ENCODE results near the gene NUDCD3. TPM values are rescaled to one million over a fixed set of nuclear protein-coding genes. Genes with fewer than 3 reads are reported as not detected.

Gene NUDCD3
- total RNA-seq, 1 donor from 2014 or later, result 71.7 TPM

- no peak for DNase-seq (ENCODE audit: low read depth)
- Histone ChIP-seq H3K27me3 (ENCODE audit: control insufficient read depth, insufficient read depth, low read length) (no peaks in the 10 kb centered on the region), H3K4me3 (ENCODE audit: low read depth, low read length) (no peak overlapping the region), H3K36me3 (ENCODE audit: control insufficient read depth, insufficient read depth, low read length) (peaks cover 7% of the 10 kb centered on the region)
- no peak for TF ChIP-seq CTCF (IDR thresholded peaks at IDR 0.05; ENCODE audit: insufficient read depth, low read length, poor library complexity, severe bottlenecking)
These were observed 98.5 kb downstream of the NUDCD3 start for GRCh38 chr7:44391746-44392617.

GRCh38 chr7:44391171-44391570 lies 99.3 kb downstream of the NUDCD3 start:
- Histone ChIP-seq H3K4me3 (ENCODE audit: low read depth, low read length) (no peak overlapping the region), H3K27me3 (ENCODE audit: control insufficient read depth, insufficient read depth, low read length) (no peaks in the 10 kb centered on the region), H3K36me3 (ENCODE audit: control insufficient read depth, insufficient read depth, low read length) (peaks cover 7% of the 10 kb centered on the region)
- no peak for DNase-seq (ENCODE audit: low read depth)
- no peak for TF ChIP-seq CTCF (IDR thresholded peaks at IDR 0.05; ENCODE audit: insufficient read depth, low read length, poor library complexity, severe bottlenecking)

DNA sequence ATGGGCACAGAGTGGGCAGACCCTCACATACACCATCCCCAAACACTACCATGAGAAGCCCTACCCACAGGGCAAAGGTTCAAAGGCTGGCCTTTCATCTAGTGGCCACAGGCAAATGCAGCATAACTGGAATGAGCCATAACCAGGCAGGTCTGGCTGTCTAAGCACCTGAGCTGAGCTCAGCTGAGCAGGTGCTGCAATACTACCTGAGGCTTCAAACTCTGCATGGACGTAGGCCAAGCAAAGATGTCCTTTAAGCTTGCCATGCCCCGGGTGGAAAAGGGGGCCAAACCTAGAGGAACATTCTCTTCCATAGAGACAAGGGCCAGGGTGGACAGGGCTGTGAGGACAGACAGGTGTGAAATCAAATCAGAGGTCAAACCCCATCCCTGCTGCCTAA lies 99.8 kb downstream of the NUDCD3 start:
- no peak for TF ChIP-seq CTCF (IDR thresholded peaks at IDR 0.05; ENCODE audit: insufficient read depth, low read length, poor library complexity, severe bottlenecking)
- Histone ChIP-seq H3K36me3 (ENCODE audit: control insufficient read depth, insufficient read depth, low read length) (peaks cover 7% of the 10 kb centered on the region), H3K4me3 (ENCODE audit: low read depth, low read length) (no peak overlapping the region), H3K27me3 (ENCODE audit: control insufficient read depth, insufficient read depth, low read length) (no peaks in the 10 kb centered on the region)
- no peak for DNase-seq (ENCODE audit: low read depth)

GRCh38 chr7:44388089-44388970 lies 102.1 kb downstream of the NUDCD3 start:
- no peak overlapping the region for H3K4me3 ChIP-seq (ENCODE audit: low read depth, low read length)
- DNase-seq (ENCODE audit: low read depth), result no peak
- H3K36me3 ChIP-seq (ENCODE audit: control insufficient read depth, insufficient read depth, low read length), result peaks cover 7% of the 10 kb centered on the region
- H3K27me3 ChIP-seq (ENCODE audit: control insufficient read depth, insufficient read depth, low read length), result no peaks in the 10 kb centered on the region
- no peak for TF ChIP-seq CTCF (IDR thresholded peaks at IDR 0.05; ENCODE audit: insufficient read depth, low read length, poor library complexity, severe bottlenecking)

DNA sequence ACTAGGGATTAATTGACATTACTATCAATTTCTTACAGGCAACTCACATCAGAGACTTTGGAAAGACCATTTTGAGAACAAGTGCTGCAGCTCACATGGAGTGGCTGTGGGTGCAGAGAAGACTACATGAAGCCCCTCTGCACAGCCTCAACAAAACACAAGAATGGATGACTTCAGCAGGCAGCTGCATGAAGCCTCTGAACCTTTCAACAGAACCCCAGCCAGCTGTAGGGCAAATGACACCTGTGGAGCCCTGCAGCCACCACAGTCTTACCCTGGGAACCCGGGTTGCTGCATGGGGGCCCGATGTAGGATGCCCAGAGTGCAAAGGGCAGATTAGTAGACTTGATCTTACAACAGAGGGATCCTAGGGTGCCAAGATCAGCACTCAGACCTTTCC lies 103.1 kb downstream of the NUDCD3 start:
- DNase-seq (ENCODE audit: low read depth), result no peak
- peaks cover 7% of the 10 kb centered on the region for H3K36me3 ChIP-seq (ENCODE audit: control insufficient read depth, insufficient read depth, low read length)
- no peak for TF ChIP-seq CTCF (IDR thresholded peaks at IDR 0.05; ENCODE audit: insufficient read depth, low read length, poor library complexity, severe bottlenecking)
- H3K27me3 ChIP-seq (ENCODE audit: control insufficient read depth, insufficient read depth, low read length), result no peaks in the 10 kb centered on the region
- H3K4me3 ChIP-seq (ENCODE audit: low read depth, low read length), result no peak overlapping the region
